HL-60 (cell line): ENCODE measurements around the gene PACS1.

Experiments used
- DNase-seq, 2 experiments: peaks; one replicate each; pipeline ENCODE4 v3.0.0-alpha.2; 2010 to 2020; ENCODE audit warnings: low read depth in 1 of 2, low spot score in 1 of 2
- H3K27ac ChIP-seq: fragments of 250-450 bp; sonication (Bioruptor Pico); replicated peaks from 2 replicates; pipeline ENCODE4 v1.5.1; 2020; ENCODE audit warnings: mild to moderate bottlenecking, moderate library complexity
- H3K27me3 ChIP-seq: fragments of 250-450 bp; sonication (Bioruptor Pico); 2 replicates; pipeline ENCODE4 v1.5.1; 2021; ENCODE audit warnings: mild to moderate bottlenecking, moderate library complexity; ENCODE audit not compliant: insufficient read depth, poor library complexity, severe bottlenecking
- H3K4me3 ChIP-seq: replicated peaks from 2 replicates; pipeline ENCODE4 v1.5.1; 2011; ENCODE audit warnings: mild to moderate bottlenecking, control low read depth, low read length; ENCODE audit not compliant: insufficient read depth
- GABPA ChIP-seq: IDR thresholded peaks from 2 replicates; pipeline ENCODE4 v1.6.1; 2012; ENCODE audit warnings: low read depth
- POLR2AphosphoS5 ChIP-seq: IDR thresholded peaks from 2 replicates; pipeline ENCODE4 v1.6.1; 2012; ENCODE audit warnings: low read depth
- SPI1 ChIP-seq: IDR thresholded peaks from 2 replicates; pipeline ENCODE4 v1.6.1; 2012; ENCODE audit warnings: low read depth, mild to moderate bottlenecking, borderline replicate concordance
- TF ChIP-seq, protein P1 (sequence below): IDR thresholded peaks from one replicate; pipeline ENCODE4 v1.5.1; 2011; ENCODE audit warnings: low read length, control low read depth, inconsistent platforms; ENCODE audit not compliant: insufficient read depth
- TF ChIP-seq, protein P2 (sequence below): IDR thresholded peaks from 2 replicates; pipeline ENCODE4 v1.6.1; 2012; ENCODE audit warnings: low read depth; ENCODE audit not compliant: insufficient replicate concordance

Gene PACS1

DNA sequence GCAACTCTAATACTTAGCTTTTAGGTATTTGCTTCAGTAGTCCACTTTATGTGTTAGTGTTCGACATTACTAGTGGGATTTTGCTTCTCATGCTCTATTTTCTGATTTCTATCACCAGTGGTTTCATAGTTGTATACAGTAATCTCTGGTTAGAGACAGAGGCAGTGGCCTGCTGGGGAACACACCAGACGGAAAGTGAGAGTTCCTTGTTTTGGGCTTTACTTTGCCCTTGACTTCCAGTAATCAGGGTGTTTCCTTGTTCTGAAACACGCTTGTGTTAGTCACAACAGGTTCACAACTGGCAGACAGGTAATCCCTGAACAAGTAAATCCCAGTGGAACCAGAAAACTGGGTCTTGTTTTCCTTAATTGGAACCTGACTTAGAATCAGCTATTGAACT is 56.0 kb downstream of the PACS1 start:
- Histone ChIP-seq H3K27me3 (no peaks in the 10 kb centered on the region), H3K27ac (peak overlapping the region; percentile 66), H3K4me3 (no peak overlapping the region)
- peak; percentile 48; the same call in 1 of the 2 replicates for TF ChIP-seq SPI1
- TF ChIP-seq, protein P1, sequence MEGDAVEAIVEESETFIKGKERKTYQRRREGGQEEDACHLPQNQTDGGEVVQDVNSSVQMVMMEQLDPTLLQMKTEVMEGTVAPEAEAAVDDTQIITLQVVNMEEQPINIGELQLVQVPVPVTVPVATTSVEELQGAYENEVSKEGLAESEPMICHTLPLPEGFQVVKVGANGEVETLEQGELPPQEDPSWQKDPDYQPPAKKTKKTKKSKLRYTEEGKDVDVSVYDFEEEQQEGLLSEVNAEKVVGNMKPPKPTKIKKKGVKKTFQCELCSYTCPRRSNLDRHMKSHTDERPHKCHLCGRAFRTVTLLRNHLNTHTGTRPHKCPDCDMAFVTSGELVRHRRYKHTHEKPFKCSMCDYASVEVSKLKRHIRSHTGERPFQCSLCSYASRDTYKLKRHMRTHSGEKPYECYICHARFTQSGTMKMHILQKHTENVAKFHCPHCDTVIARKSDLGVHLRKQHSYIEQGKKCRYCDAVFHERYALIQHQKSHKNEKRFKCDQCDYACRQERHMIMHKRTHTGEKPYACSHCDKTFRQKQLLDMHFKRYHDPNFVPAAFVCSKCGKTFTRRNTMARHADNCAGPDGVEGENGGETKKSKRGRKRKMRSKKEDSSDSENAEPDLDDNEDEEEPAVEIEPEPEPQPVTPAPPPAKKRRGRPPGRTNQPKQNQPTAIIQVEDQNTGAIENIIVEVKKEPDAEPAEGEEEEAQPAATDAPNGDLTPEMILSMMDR, result no peak
- peak in 1 of 2 experiments; percentile 36 for DNase-seq

DNA sequence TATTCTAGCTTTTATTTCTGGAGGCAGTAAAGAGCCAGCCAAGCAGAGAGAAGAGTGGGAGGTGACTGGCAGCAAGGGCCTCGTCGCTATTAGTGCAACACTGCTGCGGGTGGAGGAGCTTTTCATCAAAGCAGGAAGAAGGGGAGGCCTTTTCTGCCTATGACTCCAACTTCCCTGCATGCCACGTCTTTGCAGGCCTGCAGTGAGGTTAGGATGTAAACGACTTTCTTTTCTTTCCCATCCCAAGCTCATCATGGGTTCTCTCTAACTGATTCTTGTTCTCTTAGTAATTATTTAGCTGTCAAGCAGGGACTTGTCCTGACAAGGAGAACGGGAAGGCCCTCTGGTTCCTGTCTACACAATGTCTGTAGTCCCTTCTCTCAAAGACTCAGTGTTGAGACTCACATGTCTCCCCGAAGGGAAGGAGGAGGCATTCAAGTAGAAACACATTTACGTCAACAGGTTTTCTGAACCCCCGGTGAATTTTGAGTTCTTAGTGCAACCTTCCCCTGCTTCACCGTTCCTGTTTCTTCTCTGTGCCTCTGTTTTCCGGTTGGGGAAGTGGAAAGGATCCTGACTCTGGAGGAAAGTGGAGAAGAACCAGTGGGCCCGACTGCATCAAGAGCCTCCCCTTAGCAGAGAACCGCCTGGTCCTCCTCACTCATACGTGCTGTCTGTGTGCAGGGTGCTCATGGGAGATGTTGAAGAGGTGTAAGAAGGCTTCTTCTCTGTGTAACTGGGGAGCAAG is 56.9 kb downstream of the PACS1 start:
- DNase-seq, result peak in 1 of 2 experiments; percentile 80

DNA sequence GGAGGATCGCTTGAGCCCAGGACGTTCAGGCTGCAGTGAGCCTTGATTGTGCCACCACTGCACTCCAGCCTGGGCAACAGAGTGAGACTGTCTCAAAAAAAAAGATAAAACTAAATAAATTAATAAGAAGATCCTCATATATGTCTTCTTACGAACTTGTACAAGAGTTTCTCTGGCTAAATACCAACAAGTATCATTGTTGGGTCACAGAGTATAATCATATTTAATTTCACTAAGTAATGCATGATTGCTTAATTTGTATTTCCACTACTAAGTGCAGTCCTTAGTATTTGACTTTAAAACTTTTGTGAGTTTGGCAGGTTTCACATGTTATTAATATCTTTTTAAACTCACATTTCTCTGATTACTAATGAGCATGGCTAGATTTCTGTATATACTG is 60.9 kb downstream of the PACS1 start:
- H3K4me3 ChIP-seq, result no peak overlapping the region
- DNase-seq, result no peak
- H3K27me3 ChIP-seq, result no peaks in the 10 kb centered on the region
- no peak overlapping the region for H3K27ac ChIP-seq
- TF ChIP-seq GABPA, result no peak
- TF ChIP-seq, protein P1, result no peak
- no peak for TF ChIP-seq SPI1

More for the DNA sequence above, 56.9 kb downstream of the PACS1 start:
- Histone ChIP-seq H3K4me3 (no peak overlapping the region), H3K27ac (peak overlapping the region; percentile 66), H3K27me3 (no peaks in the 10 kb centered on the region)
- TF ChIP-seq SPI1, result peak; percentile 8; the same call in 1 of the 2 replicates
- no peak for TF ChIP-seq GABPA
- TF ChIP-seq POLR2AphosphoS5, result 0 out of 2 replicates have a peak, but pooled peaks have one; percentile 37

DNA sequence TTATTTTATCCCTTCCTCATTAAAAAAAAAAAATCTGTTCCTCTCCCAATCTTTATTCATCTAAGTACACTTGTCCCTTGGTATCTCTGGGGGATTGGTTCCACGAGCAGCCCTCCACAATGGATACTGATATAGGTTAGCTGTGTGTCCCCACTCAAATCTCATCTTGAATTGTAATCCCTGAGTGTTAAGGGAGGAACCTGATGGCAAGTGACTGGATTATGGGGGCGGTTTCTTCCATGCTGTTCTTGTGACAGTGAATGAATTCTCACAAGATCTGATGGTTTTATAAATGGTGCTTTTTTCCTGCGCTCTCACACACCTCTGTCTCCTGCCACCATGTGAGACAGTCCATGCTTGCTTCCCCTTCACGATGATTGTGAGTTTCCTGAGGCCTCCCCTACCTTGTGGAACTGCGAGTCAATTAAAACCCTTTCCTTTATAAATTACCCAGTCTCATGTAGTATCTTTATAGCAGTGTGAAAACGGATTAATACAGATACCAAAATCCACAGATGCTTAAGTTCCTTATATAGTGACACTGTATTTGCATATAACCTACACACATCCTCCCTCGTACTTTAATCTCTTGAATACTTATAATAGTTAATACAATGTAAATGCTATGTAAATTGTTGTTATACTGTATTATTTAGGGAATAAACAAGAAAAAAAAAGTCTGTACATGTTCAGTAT is 62.0 kb downstream of the PACS1 start:
- TF ChIP-seq SPI1, result no peak
- TF ChIP-seq, protein P1, result no peak
- TF ChIP-seq GABPA, result no peak
- TF ChIP-seq, protein P2, sequence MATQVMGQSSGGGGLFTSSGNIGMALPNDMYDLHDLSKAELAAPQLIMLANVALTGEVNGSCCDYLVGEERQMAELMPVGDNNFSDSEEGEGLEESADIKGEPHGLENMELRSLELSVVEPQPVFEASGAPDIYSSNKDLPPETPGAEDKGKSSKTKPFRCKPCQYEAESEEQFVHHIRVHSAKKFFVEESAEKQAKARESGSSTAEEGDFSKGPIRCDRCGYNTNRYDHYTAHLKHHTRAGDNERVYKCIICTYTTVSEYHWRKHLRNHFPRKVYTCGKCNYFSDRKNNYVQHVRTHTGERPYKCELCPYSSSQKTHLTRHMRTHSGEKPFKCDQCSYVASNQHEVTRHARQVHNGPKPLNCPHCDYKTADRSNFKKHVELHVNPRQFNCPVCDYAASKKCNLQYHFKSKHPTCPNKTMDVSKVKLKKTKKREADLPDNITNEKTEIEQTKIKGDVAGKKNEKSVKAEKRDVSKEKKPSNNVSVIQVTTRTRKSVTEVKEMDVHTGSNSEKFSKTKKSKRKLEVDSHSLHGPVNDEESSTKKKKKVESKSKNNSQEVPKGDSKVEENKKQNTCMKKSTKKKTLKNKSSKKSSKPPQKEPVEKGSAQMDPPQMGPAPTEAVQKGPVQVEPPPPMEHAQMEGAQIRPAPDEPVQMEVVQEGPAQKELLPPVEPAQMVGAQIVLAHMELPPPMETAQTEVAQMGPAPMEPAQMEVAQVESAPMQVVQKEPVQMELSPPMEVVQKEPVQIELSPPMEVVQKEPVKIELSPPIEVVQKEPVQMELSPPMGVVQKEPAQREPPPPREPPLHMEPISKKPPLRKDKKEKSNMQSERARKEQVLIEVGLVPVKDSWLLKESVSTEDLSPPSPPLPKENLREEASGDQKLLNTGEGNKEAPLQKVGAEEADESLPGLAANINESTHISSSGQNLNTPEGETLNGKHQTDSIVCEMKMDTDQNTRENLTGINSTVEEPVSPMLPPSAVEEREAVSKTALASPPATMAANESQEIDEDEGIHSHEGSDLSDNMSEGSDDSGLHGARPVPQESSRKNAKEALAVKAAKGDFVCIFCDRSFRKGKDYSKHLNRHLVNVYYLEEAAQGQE, result no peak
- TF ChIP-seq POLR2AphosphoS5, result no peak
- no peak overlapping the region for H3K27ac ChIP-seq
- no peak overlapping the region for H3K4me3 ChIP-seq
- no peaks in the 10 kb centered on the region for H3K27me3 ChIP-seq
- no peak for DNase-seq
